ENCODE measurements around the gene HLA-G.

DNA sequence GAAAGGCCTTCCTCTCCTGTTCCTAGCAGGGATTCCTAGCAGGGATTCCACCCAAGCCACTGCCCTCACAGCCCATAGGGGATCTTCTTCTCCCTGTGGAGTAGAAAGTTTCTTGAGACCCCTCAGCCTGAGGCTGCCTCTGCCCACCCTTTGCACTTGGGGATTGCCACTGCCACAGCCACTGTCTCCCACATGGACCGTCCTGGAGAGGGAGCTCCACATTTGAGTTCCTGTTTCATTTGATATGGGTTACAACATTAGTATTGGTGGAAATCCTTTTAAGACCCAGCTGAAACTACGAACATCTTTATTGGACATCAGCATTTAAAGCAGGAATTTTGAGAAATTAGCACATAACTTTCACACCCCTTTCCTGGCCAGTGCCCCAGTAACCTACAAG lies 25.6 kb downstream of the HLA-G start:
- TF ChIP-seq EZH2 (IDR thresholded peaks at IDR 0.05; ENCODE audit: borderline replicate concordance, low read length), result no peak
- TF ChIP-seq, protein P1, sequence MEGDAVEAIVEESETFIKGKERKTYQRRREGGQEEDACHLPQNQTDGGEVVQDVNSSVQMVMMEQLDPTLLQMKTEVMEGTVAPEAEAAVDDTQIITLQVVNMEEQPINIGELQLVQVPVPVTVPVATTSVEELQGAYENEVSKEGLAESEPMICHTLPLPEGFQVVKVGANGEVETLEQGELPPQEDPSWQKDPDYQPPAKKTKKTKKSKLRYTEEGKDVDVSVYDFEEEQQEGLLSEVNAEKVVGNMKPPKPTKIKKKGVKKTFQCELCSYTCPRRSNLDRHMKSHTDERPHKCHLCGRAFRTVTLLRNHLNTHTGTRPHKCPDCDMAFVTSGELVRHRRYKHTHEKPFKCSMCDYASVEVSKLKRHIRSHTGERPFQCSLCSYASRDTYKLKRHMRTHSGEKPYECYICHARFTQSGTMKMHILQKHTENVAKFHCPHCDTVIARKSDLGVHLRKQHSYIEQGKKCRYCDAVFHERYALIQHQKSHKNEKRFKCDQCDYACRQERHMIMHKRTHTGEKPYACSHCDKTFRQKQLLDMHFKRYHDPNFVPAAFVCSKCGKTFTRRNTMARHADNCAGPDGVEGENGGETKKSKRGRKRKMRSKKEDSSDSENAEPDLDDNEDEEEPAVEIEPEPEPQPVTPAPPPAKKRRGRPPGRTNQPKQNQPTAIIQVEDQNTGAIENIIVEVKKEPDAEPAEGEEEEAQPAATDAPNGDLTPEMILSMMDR (IDR thresholded peaks at IDR 0.05; ENCODE audit: low read length), result no peak; the same call in 1 of the 2 replicates

Data from OCI-LY1 (cell line).